Measurements from ENCODE around the gene NTSR2.

DNA sequence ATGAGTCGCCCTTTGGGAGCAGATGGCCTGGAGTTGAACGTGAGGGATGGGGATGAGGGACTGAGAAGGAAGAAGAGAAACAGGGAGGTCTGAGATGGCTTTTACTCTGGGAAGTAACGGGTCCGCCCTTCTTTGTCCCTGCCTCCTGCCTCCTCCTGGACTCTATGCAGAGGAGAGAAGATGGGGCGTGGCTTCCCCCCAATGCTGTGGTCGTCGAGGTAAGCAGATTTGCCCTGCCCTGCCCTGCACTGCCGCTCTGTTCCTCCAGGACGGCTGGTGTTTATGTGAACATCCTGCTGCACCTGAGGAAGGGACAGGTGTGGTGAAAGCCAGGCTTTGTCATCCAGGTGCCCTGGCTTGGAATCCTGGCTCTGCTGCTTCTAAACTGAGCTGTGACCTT lies 13.5 kb upstream of the NTSR2 start:
- TF ChIP-seq, protein P1, sequence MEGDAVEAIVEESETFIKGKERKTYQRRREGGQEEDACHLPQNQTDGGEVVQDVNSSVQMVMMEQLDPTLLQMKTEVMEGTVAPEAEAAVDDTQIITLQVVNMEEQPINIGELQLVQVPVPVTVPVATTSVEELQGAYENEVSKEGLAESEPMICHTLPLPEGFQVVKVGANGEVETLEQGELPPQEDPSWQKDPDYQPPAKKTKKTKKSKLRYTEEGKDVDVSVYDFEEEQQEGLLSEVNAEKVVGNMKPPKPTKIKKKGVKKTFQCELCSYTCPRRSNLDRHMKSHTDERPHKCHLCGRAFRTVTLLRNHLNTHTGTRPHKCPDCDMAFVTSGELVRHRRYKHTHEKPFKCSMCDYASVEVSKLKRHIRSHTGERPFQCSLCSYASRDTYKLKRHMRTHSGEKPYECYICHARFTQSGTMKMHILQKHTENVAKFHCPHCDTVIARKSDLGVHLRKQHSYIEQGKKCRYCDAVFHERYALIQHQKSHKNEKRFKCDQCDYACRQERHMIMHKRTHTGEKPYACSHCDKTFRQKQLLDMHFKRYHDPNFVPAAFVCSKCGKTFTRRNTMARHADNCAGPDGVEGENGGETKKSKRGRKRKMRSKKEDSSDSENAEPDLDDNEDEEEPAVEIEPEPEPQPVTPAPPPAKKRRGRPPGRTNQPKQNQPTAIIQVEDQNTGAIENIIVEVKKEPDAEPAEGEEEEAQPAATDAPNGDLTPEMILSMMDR (IDR thresholded peaks at IDR 0.05; ENCODE audit: low read depth, low read length, poor library complexity, severe bottlenecking) = no peak
- no peak for TF ChIP-seq EZH2phosphoT487 (IDR thresholded peaks at IDR 0.05; ENCODE audit: borderline replicate concordance, low read length)

All from DOHH2 (cell line).